HG03520 (cell line): Measurements from ENCODE around the gene MIPEP.
A peak's percentile ranks its signal among the peaks of the same experiment; 100 is the strongest.
"Not testable (repeated sequence)": the region's sequence is repeated elsewhere in the genome, so short reads cannot be mapped to it uniquely, and the experiment has no call there.

ENCODE experiments used
- ATAC-seq: cut with Tn5 transposase; IDR thresholded peaks from one replicate; pipeline ENCODE4 v1.9.1; 2021; ENCODE audit warnings: mild to moderate bottlenecking, moderate library complexity; ENCODE audit not compliant: unreplicated experiment

Gene MIPEP

DNA sequence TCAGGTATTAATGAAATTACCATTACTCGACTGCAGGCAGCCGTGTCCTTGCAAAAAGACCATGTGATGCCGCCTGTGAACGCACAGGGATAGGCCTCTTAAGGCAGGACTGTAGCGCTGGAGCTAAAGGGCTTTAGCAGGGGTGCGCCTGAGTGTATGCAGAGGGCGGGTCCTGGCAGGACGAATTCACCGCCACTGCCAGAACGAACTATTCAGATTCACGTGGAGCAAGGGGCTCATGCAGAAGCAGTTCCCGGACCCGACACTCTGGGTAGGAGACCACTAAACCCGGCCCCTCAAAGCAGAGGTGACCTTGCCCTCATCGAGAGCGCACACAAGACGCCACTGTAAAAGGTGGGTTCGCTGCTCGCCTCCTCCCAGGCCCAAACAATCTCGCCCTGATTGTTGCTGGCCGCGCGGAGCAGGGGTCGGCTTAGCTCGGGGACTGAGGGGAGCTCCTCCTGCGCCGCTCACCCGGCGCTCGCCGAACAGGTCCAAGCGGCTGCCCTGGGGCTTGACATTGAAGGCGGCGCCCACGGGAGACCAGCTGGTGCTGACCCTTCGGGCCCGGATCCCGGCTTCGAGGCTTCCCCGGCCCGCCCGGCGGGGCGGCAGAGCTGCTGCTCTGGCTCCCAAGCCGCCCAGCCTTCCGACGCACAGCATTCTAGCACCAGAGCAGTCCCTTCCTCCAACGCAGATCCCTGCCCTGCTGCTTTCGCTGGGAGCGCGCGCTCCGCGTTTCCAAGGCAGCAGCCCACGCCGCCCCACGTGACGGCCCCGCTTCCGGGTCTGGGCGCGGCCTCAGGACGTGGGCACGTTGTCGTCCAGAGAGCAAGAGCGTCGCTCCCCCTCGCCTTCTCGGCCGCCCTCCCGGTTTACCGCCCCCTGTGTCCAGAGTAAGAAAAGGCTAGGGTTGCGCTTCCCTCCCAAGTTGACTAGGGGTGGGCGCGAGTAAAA lies at the start of gene MIPEP:
MIPEP (minus strand) TSS at position 743 of the 957 bp plus-strand sequence; CDS start at position 663, 80 bp downstream.
- ATAC-seq, result peak; percentile 89

DNA sequence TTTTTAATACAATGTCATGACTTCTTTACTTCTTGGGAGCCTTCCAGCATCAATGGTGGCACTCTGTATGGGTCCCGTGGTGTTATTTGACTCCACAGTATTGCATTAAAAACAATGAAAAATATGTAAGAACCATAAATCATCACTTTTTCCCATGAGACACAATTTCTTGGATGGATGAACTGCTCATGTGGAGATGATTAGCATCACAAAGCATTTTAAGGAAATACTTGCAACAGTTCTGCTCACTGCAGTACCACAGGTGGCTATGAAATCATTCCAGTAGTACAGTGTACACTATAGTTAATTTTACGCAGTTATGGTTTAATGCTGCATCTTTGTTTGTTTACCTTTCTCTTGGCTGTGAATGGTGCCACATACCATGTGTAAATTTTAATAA lies 45.3 kb upstream of the MIPEP start:
- no peak for ATAC-seq

DNA sequence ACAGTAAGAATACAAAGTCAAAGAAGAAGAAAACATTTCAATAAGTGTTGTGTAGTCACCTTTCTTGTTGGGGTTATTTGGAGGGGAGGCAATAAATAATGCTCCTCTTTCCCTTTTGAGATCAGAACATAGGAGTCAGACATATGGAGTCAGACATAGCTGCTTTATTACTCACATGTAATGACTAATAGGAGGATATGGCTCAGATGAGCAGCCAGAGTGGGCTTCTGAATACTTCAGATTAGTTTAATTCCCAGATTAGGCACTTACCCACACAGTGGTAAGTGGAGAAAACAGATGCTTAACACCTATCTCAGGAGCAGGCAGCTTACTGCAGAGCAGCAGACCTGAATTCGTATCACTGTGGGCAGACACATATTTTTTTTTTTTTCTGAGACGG lies 39.8 kb upstream of the MIPEP start:
- no peak for ATAC-seq

DNA sequence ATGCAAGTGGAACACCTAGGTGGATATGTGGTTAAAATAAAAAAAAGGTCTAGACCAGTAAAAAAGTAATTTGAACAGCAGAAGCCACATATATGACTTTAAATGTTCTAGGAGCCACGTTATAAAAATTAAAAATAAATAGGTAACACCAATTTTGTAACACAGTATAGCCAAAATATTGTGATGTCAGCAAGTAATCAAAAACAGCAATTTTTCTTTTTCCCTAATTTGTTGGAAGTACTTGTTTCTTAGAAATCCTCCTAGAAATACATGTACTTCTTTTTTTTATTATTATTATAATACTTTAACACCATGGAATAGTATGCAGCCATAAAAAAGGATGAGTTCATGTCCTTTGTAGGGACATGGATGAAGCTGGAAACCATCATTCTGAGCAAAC lies 33.8 kb upstream of the MIPEP start:
- no peak for ATAC-seq

DNA sequence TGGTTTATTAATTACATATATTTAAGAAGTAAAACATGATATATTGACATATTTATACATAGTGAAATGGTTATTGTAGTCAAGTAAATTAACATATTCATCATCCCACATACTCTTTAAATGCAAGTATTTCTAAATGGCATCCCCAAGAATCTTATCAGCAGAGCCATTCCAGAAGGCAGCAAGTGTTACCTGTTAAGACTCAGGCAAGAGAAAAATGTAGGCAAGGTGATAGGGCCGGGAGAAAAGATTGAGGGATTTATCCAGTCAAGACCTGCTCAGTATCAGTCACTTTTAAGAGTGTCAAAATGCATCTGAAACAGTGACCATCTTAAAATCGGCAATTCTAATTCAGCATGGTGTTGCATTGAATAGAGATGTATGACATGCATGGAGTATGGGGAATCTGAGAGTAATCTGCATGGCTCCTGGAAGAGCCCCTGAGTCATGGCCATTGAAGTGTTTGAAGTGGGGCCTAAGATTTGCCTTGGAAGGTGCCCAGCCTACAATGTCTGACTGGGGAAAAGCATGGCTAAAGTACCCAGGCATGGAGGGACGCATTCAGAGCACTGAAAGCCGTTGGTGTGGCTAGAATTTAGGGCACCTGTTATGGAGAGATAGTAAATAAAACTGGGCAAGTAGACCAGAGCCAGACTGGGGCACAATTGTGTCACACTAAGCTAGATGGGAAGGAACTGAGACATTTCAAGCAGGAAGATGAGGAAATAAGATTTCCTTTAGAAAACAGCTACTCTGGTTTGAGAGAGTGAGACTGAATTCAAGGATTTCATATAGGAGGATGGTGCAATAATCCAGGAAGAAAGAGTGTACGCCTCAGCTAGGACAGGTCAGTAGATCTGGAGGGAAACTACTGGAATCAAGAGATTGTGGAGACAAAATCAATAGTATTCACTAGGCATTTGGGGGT lies 33.1 kb upstream of the MIPEP start:
- ATAC-seq, result no peak

DNA sequence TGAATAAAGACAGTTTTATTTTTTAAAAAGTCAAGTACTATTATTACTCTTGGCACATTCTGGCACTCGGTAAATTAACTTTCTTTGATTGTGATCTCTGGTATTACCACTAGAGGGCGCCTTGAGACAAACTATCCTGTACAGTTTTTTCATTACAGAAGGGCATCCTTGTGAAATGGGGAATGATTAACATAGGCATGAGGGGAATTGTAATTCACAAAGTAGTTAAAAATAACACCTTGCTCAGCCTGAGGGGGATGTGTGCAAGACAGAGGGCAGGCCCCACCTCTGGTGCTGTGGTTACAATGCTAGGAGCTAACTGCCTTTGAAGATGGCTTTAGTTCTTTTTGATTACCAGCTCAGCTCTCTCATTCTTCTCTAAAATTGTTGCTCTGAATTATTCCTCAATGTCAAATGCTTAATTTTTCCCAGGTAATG lies 32.3 kb upstream of the MIPEP start:
- ATAC-seq, result no peak

DNA sequence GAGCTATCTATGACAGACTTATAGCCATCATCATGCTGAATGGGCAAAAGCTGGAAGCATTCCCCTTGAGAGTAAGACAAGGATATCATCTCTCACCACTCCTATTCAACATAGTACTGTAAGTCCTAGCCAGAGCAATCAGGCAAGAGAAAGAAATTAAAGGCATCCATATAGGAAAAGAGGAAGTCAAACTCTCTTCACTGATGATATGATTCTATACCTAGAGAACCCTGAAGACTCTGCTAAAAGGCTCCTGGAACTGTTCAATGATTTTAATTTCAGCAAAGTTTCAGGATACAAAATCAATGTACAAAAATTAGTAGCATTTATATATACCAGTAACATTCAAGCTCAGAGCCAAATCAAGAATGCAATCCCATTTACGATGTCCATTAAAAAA lies 29.8 kb upstream of the MIPEP start:
- no peak for ATAC-seq

DNA sequence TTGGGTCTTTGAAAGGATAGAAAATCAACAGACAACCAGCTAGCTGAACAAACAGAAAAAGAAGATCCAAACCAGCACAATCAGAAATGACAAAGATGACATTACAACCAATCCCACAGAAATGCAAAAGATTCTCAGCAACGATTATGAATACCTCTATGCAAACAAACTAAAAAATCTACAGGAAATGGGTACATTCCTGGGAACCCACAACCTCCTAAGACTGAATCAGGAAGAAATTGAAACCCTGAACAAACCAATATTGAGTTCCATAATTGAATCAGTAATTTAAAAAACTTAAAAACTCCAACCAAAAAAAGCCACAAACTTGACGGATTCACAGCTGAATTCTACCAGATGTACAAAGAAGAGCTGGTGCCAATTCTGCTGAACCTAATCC lies 29.0 kb upstream of the MIPEP start:
- ATAC-seq, result no peak

DNA sequence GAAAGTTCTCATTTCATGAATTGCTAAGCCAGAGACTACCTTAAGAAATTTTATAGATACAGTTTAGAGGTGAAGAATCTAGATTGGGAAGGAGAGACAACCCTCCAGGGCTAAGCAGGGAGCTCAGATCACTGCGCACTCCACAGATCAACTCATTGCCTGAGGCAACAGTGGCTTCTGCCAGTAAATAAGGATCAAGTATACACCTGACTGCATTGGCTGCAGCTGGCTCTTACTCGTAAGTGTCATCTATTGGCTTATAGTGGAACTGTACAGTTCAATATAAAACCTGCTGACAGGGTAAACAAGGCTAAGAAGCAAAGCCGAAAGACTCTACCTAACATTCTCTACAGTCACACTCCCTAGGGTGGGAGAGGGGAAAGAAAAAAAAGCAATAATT lies 26.1 kb upstream of the MIPEP start:
- ATAC-seq, result no peak

DNA sequence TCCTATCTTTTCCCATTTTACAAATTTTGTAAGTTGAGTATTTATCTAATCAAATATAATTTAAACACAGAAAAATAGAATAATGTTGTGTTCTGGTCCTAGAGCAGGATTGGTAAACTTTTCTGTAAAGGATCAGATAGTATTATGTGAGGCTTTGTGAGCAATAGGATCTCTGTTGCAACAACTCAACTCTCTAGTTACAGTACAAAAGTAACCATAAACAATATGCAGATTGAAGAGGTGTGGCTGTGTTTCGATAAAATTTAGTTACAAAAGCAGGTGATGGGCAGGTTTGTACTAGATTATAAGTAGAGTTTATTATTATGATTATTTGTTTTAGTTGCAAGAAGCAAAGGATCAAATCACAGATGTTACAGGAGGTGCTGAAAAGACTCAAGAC lies 23.3 kb upstream of the MIPEP start:
- ATAC-seq, result no peak

DNA sequence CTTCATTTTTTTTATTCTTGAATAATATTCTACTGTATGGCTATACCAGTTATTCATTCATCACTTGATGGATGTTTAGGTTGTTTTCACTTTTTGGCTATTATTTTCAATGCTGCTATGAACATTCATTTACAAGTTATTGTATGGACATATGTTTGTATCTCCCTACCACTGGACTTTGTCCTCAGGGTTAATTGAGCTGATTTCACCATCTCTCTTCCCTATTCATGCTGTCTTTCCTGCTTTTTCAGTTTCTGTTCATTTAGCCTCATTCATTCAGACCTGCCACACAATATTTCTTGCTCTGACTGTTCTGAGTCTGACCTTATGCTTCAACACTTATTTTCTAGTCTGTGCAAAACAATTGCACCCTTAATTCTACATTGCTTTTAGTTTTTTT lies 20.4 kb upstream of the MIPEP start:
- ATAC-seq, result no peak

DNA sequence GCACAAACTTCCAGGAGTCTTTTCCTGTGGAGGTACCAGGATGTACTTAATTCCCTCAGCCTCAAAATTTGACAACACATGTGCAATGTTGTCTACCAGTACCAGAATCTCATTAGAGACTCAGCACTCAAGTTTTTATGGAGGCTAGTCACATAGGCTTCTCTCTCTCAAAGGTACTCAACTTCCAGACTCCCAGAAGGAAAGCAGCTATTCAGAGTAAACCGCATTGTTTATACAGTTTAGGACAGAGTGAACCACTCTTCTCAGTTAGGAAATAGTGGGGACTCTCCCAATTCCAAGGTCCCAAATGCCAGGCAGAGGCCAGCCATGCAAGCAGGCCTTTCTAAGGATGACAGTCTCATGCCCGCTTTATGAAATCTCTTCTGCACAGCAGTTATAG lies 16.6 kb upstream of the MIPEP start:
- ATAC-seq, result no peak

DNA sequence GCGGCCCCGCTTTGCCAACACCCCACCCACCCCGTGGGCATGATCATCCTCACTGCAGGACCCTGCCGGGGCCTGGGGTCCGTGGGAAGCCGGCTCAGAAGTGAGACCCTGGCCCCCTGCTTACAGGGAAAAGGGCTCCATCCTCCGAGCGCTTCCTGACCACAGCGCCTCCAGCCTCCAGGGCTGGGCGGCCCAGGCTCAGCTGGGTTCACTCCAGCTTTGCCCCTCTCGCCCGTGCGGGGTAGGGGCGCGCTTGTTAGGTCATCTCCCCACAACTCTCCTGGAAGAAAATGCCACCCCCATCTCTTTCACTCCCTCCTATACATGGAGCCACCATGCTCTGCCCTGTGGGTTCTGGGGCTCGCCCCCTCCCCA lies 14.7 kb upstream of the MIPEP start:
- ATAC-seq, result no peak

DNA sequence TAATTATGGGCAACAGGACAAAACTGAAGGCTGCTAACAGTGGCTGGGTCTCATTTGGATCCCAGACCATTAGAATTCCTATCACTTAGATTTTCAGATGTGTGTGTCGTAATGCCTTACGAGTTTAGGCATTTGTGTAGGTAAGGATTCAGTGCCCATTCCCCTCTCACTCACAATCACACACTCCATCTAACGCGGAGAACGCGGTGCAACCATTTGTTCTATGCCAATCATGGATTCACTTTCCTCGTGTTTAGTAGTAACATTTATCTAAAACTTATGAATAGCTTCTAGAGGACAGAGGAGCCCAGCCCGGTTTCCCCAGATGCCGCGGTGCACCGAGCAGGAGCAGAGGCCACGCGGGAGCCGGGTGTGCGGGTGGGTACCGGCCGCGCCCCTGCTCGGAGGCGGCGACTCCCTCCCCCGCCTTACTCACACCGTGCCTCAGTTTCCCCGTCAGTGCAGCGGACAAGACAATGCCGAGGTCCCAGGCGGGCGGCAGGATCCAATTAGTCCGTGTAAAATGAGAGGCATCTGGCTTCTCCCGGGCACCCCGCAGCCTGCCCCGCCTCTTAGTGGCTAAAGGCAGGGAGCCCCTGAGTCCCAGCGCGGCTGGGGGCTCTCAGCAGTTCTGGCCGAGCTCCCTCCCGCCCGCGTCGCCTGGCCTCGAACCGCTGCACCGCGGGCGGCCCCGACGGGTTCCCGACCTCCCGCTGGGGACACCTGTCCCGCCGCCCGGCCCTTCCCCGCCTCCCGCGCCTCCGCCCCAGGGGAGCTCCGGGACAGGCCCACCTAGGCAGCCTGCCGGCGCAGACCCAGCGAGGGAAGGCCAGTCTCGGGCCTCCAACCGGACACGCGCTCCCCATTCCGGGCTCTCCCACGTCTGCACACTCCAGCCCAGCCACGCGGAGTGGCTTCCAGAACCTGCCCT lies 14.0 kb upstream of the MIPEP start:
- no peak for ATAC-seq

DNA sequence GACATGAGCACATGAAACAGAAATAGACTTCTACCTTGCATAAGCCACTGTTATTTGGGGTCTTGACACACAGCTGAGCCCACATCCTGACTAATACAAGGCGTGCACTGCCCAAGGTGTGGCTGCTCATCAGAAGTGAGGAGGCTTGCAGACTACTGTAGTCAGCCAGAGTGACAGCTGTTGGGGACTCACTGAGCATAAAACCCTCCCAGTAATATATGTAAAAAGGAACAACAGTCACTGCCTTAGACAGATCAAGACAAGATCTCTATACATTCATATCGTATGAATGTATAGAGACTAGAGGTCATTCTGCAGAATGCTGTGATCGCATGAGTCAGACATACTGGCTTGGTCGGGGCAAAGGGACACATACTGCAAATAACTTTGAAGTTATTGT lies 12.2 kb upstream of the MIPEP start:
- no peak for ATAC-seq

DNA sequence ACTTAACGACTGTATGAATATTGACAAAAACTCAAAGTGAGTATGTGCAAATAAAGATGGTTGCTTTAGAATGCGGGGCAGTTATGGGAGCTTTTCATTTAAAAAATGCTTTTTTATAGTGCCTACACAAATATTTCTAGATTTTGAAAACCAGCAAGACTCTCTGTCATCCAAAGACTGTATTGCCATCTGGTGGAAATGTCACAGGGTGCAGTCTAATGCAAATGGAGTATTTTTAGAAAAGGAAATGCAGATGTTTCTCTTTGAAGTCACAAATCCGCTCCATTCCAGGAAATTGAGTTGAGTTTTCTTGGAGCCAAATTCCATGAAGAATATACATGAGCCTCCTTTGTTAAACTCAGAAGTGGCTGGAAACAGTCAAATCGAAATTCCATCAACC lies 10.4 kb upstream of the MIPEP start:
- ATAC-seq, result no peak

DNA sequence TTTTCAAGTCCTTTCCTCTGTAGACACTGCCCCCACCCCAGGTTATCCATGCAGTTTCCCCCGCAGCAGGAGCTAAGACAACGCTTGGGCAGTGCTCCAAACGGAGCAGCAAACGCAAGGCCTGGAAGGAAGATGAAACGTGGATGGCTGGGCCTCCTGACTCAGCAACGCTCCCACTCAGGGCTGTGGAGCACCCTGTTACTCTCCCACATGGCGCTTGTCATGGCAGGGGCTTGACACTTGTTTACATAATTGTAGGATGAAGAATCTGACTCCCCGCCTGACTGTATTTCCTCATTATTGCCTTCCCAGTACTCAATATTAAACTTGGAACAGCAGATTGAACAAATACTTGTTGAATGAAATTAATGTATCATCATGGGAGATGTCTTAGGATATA lies 8.9 kb upstream of the MIPEP start:
- no peak for ATAC-seq

DNA sequence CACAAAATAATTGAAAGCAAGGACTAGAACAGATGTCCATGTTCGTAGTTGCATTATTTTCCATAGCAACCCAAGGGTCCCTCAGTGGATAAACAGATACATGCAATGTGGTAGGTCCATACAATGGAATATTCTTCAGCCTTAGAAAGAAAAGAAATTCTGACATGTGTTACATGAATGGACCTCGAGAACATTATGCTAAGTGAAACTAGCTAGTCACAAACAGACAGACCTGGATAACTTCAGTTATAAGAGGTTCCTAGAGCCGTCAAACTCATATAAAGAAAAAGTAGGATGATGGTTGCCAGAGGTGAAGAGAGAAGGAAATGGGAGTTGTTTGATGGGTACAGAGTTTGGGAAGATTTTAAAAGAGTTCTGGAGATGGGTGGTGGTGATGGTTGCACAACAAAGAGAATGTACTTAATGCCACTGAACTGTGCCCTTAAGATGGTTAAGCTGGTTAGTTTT lies 8.3 kb upstream of the MIPEP start, which contains the start of gene C1QTNF9B:
C1QTNF9B (minus strand) TSS at position 51 of the 468 bp plus-strand sequence.
- not testable (repeated sequence) for ATAC-seq

DNA sequence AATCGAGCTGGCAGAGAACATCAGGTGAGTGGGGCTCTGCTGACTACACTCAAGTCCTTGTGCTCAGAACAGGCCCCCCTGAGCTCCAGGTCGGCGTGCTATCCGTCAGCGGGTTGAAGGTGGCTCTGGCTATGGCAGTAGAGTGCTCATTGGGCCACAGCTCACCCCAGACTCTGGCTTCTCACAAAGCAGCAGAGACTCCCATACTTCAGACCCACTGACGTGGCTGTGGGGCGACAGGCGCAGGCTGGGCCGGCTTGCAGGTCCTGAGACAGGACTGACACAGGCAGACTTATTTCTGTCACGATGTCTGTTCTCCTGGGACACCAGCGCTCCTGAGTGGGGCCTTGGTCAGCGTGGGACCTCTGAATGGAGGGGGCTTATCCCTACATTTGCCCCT lies 5.5 kb upstream of the MIPEP start:
- ATAC-seq, result not testable (repeated sequence)

DNA sequence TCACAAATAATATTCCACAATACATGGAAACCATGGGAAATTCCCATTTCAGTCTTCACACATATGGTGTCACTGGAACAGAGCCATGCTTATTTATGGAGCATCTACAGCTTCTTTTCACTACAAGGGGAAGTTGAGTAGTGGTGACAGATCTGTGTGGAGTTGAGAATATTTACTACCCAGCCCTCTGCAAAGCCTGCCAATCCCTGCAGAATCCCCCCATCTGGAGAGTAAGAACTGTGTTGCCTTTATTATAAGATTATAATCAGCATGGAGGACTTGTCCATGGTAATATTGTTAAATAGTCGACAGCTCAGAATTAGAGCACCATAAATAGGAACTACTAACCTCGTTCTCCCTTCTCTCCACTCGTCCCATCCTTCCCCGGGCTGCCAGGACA lies 4.6 kb upstream of the MIPEP start:
- not testable (repeated sequence) for ATAC-seq
